ENCODE data around the gene TRAPPC13. TPM values are rescaled to one million over a fixed set of nuclear protein-coding genes. Genes with fewer than 3 reads are reported as not detected.

Gene TRAPPC13
- total and polyA plus RNA-seq, 2 of the 13 experiments (the other 11 are each of a cell fraction or from before 2014, with no cell fraction given) = 8.4 to 19.6 TPM

- Histone ChIP-seq H3K4me1 (ENCODE audit: insufficient read depth, low read length) (peaks cover 28% of the 10 kb centered on the region), H3K36me3 (replicated peaks in 1 of 2; ENCODE audit: control insufficient read depth in 1 of 2, insufficient read depth in 2 of 2, low read length in 2 of 2) (0 out of 5 replicates have a peak, but pooled peaks cover 0 to under 1% of the 10 kb centered on the region in 2 experiments), H3K4me3 (replicated peaks in 1 of 3; ENCODE audit: insufficient read depth in 1 of 3, low read depth in 2 of 3, low read length in 3 of 3) (peak within 1 kb of the TSS; percentile 90 to 98 (median 95)), H3K27ac (ENCODE audit: extremely low read length, insufficient read depth, low read length) (peak within 1 kb of the TSS; percentile 95), H2AFZ (ENCODE audit: low read length) (peak within 1 kb of the TSS; percentile 95), H3K9ac (ENCODE audit: insufficient read depth, low read depth, low read length) (peak within 1 kb of the TSS; percentile 93), H3K27me3 (ENCODE audit: control insufficient read depth in 1 of 2, insufficient read depth in 2 of 2, low read length in 2 of 2) (peaks cover 0 to 4% of the 10 kb centered on the region in 2 experiments; a peak in 2 of 5 replicates), H3K79me2 (ENCODE audit: insufficient read depth, low read length) (peaks cover 51% of the 10 kb centered on the region), H3K4me2 (ENCODE audit: low read depth, low read length) (peak within 1 kb of the TSS; percentile 83), H3K9me3 (ENCODE audit: low read length) (no peaks in the 10 kb centered on the region), H4K20me1 (ENCODE audit: insufficient read depth, low read length) (no peaks in the 10 kb centered on the region)
- WGBS (ENCODE audit: low lambda C conversion rate) = under 1% methylated on average over 17 of the region's 32 CpGs
- FAIRE-seq = no peak
- BruUV-seq (replicated peaks) = TSS peak; percentile 63
- peak; percentile 86 for DNase-seq (ENCODE audit: low spot score)
- ATAC-seq = peak; percentile 99
- intact Hi-C loops (cut with micrococcal nuclease; ENCODE audit: unreplicated experiment) = loop anchor here (5.0 to 10.0 kb wide), 2 partner anchors 62 to 301 kb away; partner anchors contain the start of genes CENPK, ERBIN and PPWD1
- ChIA-PET CTCF (ENCODE audit: low intra/inter-chr PET ratio, low total read pairs) (no interaction called here), POLR2A (interaction anchor here (0.9 to 1.7 kb wide), 4 partner anchors 9 to 61 kb away, joined by 3 to 11 read pairs (median 4); partner anchors contain the start of genes CENPK and PPWD1)
- in situ Hi-C loops (cut with HindIII; ENCODE audit: extremely low pct_ligation_motif_present, low pct_unique_long_range_greater_than_20kb) = no loop called here
- TF ChIP-seq ZNF383 (CRISPR knock-in tag; IDR thresholded peaks at IDR 0.05; ENCODE audit: borderline replicate concordance) (peak; percentile 69; the same call in 1 of the 2 replicates), ZNF496 (CRISPR knock-in tag; IDR thresholded peaks at IDR 0.05; ENCODE audit: insufficient replicate concordance) (no peak), ZNF253 (CRISPR knock-in tag; IDR thresholded peaks at IDR 0.05; ENCODE audit: borderline replicate concordance) (no peak), ZNF556 (CRISPR knock-in tag; IDR thresholded peaks at IDR 0.05; ENCODE audit: borderline replicate concordance) (peak; percentile 54; the same call in 1 of the 2 replicates), ZNF768 (CRISPR knock-in tag; IDR thresholded peaks at IDR 0.05) (peak; percentile 46; the same call in 1 of the 2 replicates), ZFY (CRISPR knock-in tag; IDR thresholded peaks at IDR 0.05) (peak; percentile 88), KAT8 (CRISPR knock-in tag; IDR thresholded peaks at IDR 0.05) (peak; percentile 51), HNRNPLL (IDR thresholded peaks at IDR 0.05; ENCODE audit: low read depth, low read length, poor library complexity, severe bottlenecking) (peak; percentile 95), ZNF205 (CRISPR knock-in tag; IDR thresholded peaks at IDR 0.05) (0 out of 2 replicates have a peak, but pooled peaks have one; percentile 37), YEATS4 (CRISPR knock-in tag; IDR thresholded peaks at IDR 0.05; ENCODE audit: borderline replicate concordance) (peak; percentile 49; the same call in 1 of the 2 replicates), CBFB (CRISPR knock-in tag; IDR thresholded peaks at IDR 0.05) (no peak), ZNF230 (CRISPR knock-in tag; IDR thresholded peaks at IDR 0.05) (peak; percentile 56; the same call in 1 of the 2 replicates), ZNF44 (CRISPR knock-in tag; IDR thresholded peaks at IDR 0.05) (no peak), XRCC5 (optimal IDR thresholded peaks at IDR 0.05; ENCODE audit: low read length) (peak; percentile 52), ZNF782 (CRISPR knock-in tag; IDR thresholded peaks at IDR 0.05; ENCODE audit: borderline replicate concordance) (peak; percentile 80; the same call in 1 of the 2 replicates), CSRNP1 (CRISPR knock-in tag; IDR thresholded peaks at IDR 0.05) (0 out of 2 replicates have a peak, but pooled peaks have one; percentile 28)
- TF ChIP-seq, protein P1, sequence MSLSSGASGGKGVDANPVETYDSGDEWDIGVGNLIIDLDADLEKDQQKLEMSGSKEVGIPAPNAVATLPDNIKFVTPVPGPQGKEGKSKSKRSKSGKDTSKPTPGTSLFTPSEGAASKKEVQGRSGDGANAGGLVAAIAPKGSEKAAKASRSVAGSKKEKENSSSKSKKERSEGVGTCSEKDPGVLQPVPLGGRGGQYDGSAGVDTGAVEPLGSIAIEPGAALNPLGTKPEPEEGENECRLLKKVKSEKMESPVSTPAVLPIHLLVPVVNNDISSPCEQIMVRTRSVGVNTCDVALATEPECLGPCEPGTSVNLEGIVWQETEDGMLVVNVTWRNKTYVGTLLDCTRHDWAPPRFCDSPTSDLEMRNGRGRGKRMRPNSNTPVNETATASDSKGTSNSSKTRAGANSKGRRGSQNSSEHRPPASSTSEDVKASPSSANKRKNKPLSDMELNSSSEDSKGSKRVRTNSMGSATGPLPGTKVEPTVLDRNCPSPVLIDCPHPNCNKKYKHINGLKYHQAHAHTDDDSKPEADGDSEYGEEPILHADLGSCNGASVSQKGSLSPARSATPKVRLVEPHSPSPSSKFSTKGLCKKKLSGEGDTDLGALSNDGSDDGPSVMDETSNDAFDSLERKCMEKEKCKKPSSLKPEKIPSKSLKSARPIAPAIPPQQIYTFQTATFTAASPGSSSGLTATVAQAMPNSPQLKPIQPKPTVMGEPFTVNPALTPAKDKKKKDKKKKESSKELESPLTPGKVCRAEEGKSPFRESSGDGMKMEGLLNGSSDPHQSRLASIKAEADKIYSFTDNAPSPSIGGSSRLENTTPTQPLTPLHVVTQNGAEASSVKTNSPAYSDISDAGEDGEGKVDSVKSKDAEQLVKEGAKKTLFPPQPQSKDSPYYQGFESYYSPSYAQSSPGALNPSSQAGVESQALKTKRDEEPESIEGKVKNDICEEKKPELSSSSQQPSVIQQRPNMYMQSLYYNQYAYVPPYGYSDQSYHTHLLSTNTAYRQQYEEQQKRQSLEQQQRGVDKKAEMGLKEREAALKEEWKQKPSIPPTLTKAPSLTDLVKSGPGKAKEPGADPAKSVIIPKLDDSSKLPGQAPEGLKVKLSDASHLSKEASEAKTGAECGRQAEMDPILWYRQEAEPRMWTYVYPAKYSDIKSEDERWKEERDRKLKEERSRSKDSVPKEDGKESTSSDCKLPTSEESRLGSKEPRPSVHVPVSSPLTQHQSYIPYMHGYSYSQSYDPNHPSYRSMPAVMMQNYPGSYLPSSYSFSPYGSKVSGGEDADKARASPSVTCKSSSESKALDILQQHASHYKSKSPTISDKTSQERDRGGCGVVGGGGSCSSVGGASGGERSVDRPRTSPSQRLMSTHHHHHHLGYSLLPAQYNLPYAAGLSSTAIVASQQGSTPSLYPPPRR (CRISPR knock-in tag; IDR thresholded peaks at IDR 0.05; ENCODE audit: borderline replicate concordance) = no peak
Measured at GRCh38 chr5:65624025-65624570, 729 bp upstream of the TRAPPC13 start, which contains the start of gene TRIM23. TRIM23 (minus strand) TSS chr5:65624333; CDS start chr5:65624274, 59 bp downstream.
